ENCODE data around the gene NAA10.

Gene NAA10

DNA sequence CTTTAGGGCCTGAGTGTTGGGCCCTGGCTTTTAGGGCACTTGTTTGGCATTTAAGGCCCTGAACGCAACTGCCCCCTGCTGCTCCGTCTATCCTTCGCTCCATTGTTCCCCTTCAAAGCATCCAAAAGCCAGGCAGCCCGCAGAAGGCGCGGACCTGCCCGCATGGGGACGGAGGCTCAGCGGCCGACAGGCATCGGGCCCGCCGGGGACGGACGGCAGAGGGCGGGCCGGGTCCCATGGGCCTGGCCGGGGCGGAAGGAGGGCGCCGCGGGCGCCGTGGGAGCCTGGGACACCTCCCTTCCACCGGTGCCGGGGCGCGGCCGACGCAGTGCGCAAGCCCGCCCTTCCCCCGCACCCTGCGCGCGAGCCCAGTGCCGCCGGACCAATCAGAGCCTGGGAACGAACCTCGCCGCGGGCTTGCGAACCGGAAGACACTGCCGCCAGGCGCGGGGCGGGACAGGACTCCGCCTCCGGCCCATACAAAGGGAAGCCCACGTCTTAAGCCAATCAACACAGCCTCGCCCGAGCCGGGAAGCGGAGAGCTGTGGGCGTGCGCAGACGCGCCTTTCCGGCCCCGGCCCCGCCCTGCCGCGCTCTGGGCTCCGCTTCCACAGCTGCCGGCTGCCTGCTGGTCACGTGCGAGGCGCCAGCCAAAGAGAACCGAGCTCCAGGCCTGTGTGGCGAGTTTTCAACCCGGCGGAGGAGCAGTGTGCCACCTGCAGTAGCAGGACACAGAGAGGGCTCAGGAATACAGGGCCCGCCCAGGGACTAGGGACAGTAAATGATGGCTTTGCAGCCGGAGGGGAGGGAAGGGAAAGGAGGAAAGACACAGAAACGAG lies 6.7 kb downstream of the NAA10 start:
- peak; percentile 98 for DNase-seq

DNA sequence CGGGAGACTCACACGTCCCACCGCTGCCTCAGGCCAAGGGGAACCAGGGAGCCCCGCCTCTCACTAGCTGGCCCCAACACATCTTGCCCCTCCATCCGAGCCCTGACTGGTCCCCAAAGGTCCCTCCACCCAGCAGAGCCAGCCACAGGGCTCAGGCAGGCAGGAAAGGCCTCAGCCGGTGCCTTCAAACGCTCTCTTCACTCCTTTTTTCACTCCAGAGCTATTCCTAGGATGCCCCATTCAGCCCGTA lies 7.2 kb downstream of the NAA10 start:
- no peak for DNase-seq

DNA sequence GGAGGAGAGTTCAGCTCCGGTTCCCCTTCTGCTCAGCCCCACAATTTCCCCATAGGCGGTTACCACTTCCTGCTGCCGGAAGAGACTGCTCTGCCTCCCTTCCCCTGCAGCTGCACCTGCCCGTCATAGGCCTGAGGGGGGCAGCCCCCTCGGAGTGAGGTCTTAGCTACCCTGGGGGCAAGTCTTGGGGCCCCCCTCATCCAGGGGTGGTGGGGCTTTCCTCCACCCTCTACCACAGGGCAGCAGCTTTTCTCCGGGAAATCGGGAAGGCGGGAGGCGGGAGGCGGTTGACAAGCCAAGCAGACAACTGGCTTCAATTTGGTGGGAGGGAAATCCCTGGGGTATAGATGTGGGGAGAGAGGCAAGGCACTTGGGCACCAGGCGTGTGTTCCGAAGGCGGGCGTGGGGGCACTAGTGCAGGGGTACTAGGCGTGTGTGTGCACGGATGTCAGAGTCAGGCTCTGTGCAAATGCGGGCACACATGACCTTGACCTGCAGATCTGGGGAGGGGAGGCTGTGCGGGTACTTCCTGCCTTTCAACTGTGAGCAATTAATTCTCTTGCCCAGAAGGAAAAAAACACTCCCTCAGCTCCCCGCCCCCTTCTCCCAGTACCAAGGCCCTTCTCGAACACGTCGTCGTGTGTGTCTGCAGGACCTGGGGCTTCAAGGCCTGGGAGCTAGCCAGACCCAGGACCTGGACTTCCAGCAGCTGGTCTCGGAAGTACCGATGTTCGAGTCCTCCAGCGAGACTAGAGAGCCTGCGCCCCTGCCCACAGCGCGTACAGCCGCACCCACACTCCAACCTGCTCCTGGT lies 7.8 kb downstream of the NAA10 start:
- DNase-seq = peak; percentile 79

DNA sequence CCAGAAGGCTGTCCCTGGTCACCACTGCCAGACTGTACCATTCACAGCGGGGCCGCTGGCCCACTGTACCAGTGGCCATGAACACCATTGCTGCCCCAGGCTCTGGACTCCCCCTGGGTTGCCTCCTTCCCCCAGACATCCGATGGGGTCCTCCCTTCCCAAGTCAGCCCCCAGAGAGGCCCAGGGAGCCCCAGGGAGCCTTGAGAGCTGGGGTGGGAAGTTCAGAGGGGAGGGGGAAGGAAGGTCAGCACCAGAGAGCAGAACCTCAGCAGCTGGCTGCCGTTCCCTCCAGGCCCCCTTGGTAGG lies 8.3 kb downstream of the NAA10 start:
- no peak for DNase-seq

DNA sequence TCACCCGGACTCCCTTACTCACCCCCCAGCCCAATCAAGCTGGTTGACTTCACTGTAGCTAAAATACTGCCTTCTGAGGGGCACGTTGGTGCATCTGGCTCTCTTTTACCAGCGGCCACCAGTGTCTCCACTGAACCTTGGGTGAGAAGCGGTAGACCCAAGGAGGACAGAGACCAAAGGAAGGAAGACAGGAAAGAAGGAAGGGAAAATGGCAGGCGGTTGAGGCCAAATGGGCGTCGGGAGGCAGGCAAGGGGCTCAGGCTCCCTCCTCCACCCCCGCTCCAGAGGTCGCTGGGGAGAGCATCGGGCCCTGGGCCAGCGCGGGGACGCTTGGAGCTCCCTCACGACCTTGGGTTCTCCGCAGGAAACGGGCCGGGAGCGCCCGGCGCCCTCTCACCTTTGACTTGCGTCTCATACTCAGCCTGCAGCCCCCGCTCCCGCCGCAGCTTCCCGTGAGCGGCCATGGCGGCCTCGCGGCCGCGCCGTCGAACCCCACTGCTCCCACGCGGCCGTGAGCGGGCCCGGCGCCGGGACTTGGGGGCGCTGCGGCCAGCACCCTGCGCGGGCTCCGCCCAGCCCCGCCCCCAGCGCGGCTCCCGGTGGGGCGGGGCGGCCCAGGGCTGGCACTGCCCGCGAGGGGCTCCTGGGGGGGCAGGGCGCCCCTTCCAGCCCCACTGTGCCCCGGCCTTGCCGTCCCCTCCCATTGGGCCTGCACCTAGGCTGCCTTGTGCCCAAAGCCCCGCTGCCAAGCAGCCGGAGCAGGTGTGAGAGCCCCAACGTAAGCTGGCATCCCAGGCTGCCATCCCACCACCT lies 8.9 kb downstream of the NAA10 start, which contains the start of gene ARHGAP4:
Gene ARHGAP4, minus strand, starts transcription at position 526 of the 813 bp plus-strand sequence. Its CDS starts 62 bp downstream, at position 464.
- peak; percentile 31 for DNase-seq

DNA sequence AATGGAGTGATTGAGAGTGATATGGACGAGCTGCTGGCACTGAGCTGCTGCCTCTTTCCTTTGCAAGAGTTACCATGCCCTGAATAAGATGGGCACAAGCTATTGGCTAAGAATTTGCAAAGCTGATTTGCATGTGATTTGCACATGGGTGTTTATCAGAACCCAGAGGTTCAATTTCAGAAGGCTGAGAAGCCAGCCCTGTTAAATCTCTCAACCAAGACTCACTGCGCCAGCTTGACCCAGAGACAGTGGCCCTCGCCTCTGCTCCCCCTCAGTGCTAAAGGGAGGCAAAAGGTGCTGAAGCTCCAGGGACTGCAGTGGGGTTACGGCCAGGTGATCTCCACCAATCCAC lies 9.5 kb downstream of the NAA10 start:
- DNase-seq = no peak

DNA sequence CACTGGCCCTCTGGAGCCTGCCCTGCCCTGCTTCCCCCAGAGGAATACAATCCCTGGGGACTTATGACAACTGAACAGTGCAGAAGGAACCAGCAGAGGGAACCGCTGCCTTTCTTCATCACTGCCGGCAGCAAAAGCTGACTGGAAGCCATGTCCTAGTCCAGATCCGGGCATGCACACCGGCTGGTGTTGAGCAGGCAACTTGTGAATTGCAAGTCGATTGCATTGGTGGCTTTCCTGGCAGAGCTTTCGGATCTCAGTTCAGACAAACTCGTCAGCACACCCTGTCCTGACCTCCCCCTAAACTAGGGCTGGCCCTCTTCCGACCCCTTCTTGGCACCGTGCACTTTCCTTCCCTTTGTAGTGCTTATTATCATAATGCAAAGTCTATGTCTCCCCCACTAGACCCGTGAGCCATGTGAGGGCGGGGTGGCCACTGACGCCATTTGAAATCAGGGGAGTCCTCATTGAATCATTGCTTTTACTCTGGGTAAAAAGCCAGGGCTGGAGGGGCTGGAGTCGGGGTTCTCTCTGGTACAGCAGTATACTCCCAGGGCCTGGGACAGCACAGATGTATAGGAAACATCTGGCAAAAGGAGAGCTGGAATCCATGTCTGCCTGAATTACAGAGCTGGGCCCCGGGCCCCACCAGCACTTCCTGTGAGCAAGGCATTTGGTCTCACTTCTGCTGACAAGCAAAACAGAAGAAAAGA lies 10.5 kb downstream of the NAA10 start:
- peak; percentile 33 for DNase-seq

DNA sequence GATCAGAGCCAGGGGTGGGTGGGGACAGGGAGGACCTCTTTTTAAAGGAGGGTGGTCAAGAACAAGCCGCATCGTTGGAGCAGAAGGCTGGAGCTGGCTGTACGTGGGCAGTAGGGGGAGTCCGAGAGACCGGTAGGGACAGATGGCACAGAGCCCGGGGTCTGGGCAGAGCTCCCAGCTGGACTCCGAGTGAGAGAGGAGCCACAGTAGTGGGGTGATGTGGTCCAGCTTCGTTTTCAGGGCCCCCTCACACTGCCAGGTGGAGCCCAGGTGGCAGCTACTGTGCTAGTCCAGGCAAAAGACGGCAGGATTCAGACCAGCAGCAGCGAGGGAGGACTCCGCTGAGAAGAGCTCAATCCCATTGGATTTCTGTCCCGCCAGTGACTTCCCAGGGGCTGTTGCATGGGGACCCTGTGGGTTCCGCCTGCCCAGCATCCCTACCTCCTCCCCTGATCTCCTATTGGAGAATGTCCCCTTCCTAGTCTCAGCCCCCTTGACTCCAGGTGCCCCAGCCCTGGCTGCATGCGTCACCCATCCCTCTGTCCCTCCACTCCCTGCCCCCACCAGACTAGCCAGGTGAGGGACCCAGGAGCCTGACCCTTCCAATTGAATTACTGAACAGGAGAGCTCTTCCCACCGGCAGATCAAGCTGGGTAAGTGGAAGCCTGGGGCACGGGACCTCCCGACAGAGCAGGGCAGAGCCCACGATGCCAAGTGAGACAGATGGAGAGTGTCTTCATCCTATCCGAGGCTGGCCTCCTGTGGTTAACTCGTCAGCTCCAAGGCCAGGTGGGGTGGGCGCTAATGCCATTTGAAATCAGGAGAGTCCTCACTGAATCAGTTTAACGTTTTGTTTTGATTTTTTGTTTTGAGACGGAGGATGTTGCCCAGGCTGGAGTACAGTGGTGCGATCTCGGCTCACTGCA lies 11.6 kb downstream of the NAA10 start:
- peak; percentile 12 for DNase-seq

DNA sequence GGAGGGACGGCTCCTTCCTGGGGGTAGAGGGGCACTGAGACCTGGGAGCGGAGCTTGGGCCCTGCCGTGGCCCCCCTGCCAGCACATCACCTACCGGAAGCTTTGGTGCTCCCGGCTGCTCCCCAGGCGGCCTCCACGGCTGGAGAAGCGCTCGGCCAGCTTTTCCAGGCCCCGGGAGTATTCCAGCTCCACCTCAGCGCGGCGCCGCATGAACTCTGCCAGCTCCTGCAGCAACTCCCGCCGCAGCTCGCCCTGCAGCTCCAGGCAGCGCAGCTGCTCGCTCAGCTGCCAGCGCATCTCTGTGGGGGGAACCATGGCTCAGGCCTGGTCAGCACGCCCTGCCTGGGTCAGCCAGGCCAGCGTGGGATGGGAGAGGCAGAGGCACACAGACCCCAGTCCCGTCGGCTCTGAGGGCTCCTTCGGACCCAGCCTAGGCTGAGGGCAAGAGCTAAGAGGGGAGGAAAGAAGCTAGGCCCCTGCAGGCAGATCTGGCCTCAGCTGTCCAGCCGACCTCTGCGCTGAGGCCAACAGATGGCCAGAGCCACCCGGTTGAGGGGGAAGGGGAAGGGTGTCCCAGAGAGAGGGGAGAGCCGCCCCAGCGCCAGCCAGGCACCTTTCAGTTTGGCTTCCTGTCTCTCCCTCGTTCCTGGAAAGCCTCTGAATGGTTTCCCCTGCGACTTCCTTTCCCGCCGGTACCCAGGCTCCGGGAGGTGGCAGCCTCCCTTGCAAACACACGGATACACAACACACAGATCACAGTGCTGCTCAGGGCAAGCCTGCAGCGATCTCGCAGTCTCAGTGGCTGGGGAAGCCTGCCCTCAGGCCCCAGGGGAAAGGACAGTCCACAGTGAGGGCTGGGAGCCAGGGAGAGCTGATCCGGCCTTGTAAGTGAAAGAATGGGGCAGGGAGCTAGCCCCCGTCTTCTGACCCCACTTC lies 13.1 kb downstream of the NAA10 start:
- no peak for DNase-seq

DNA sequence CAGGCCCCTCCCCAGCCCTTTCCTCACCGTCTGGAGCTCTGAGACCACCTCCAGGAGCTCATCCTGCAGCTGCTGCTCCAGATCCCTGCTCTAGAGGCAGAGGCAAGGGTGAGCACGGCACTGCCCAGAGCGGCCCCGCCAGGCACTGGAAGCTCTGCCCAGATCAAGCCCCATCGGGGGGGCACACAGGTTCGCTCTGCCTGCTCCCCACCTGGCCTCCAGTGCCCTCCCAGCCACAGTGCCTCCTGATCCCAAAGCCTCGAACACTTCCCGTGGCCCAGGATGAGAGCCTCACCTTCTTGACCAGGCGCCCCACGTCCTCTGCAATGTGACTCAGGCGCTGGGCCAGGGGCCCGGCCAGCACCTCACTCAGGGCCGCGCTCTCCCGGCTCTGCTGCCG lies 13.8 kb downstream of the NAA10 start:
- DNase-seq = no peak

DNA sequence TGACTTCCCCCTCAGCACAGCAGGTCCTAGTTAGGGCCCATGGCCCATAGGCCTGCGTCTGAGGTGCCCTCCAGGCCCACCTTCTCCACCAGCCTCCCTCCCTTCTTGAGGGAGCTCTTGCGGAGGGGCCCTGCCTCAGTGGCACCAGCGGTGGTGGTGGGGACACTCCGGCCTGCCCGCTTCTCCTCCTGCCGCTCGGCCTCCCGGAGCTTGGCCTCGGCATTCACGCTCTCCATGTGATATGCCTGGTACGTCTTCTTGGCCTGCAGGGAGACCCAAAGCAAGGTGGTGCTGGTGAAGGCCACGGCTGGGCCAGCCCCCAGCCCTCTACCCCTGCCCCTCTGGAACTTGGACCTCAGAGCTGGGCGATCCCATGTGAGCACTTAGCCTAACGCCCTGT lies 14.3 kb downstream of the NAA10 start:
- DNase-seq = no peak

DNA sequence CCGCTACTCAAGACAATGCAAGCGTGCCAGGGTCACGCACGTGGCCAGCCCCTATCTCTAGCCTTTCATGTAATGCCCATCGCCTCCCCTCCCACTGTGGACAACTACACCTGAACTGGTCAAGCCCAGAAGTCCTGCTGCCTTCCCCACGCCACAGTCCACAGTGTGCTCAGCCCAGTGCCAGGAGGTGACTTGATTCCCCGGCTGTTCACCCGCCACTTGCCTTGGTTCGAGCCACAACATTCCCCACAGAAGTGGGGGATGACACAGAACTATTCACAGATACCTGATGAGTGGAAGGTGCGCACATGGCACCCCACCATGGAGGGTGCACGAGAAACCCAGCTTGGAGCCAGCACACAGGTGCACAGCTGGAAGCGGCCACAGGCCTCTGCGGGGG lies 15.6 kb downstream of the NAA10 start:
- no peak for DNase-seq

DNA sequence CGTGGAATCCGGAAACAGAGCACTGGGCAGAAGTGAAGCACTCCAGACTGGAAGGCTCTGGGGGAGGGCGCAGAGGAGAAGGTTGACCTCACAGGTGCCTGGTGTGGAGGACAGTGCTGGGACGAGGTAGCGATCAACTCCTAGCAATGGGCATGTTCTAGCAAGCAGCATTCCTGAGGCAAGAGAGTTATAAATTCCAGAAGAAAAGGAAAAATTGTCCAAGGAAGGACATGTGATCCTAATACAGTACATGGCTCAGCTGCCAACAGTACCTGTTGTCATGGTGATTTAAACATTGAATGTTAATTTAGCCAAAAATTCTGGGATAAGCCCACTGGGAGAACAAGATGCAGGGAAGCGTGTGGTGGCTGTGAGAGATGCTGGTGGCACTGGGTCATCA lies 17.0 kb downstream of the NAA10 start:
- DNase-seq = no peak

DNA sequence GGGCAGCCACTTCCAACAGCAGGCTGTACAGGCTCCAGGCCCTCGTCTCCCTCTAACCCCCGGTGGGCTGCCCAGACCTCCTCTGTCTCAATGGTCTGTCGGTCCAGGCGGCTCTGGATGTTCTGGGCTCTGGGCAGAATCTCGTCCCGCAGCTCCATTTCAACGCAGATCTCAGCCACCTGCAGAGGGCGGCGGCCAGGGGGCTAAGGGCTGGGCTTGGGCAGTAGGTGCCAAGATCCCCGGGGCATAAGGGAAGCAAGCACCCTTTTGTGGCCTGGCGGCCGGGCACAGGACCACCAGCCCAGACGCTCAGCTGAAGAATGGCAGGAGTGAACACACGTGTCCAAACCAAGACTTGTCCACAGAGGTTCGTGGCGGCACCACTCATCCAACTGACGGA lies 21.1 kb downstream of the NAA10 start:
- no peak for DNase-seq

DNA sequence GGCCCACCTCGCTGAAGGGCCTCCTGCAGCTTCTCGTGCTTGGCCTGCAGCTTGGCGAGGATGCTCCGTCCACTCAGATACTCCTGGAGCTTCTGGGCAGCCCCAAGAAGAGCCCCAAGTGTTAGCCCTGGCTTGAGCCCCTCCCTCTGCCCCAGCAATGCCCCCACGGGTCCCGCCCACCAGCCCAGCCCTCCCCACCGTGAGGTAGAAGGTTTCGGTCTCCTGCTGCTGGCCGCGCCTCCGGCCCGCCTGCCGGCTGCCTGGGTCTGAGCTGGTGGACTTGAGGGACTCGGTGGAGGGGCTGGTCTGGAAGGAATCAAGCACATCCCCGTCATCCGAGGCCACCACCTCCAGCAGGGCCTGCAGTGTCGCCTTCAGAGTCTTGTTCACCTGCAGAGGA lies 21.6 kb downstream of the NAA10 start:
- no peak for DNase-seq

DNA sequence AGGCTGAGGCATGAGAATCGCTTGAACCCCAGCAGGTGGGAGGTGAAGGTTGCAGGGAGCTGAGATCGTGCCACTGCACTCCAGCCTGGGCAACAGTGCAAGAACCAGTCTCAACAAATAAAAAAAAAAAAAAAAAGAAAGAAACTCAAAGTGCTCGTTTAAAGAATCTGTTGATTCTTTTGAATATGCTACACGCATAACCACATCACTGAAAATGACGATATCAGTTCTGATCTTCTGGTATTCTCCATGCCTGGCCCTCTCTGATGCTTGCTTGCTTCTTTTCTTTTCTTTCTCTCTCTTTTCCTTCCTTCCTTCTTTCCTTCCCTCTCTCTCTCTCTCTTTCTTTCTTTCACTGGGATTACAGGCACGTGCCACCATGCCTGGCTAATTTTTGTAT lies 23.0 kb downstream of the NAA10 start:
- no peak for DNase-seq

DNA sequence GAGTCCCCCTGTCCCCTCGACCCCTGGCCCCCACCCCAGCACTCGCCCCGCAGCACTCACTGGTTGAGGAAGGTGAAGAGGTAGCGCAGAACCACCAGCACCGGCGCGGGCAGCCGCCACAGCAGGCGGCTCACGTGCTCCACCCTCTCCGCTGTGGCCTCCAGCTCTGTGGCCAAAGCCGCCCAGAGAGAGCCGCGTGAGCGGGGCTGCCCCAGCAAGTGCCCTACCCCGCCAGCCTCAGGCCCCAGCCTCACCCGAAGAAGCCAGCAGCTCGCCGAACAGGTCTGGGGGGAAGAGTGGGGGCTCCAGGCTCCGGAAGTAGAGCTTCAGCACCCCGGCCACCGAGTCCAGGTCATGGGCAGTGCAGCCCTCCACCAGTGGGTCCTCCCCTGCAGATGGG lies 24.4 kb downstream of the NAA10 start:
- no peak for DNase-seq

DNA sequence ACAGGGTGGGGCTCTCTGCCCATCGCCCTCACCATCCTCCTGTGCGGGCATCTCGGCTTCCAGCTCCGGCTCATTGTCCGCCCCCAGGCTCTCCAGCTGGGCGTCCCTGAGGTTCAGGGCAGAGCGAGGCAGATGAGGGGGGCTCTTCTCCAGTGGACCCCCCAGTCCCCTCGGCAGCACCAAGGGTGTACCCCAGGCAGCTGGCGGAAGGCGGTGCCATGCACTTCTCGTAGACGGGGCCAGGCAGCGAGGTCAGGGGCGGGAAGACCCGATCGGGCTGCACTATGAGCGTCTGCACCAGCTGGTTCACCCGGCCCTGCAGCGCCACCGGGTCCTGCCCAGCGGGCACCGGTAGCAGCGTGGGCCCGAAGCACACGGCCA lies 24.9 kb downstream of the NAA10 start:
- no peak for DNase-seq

DNA sequence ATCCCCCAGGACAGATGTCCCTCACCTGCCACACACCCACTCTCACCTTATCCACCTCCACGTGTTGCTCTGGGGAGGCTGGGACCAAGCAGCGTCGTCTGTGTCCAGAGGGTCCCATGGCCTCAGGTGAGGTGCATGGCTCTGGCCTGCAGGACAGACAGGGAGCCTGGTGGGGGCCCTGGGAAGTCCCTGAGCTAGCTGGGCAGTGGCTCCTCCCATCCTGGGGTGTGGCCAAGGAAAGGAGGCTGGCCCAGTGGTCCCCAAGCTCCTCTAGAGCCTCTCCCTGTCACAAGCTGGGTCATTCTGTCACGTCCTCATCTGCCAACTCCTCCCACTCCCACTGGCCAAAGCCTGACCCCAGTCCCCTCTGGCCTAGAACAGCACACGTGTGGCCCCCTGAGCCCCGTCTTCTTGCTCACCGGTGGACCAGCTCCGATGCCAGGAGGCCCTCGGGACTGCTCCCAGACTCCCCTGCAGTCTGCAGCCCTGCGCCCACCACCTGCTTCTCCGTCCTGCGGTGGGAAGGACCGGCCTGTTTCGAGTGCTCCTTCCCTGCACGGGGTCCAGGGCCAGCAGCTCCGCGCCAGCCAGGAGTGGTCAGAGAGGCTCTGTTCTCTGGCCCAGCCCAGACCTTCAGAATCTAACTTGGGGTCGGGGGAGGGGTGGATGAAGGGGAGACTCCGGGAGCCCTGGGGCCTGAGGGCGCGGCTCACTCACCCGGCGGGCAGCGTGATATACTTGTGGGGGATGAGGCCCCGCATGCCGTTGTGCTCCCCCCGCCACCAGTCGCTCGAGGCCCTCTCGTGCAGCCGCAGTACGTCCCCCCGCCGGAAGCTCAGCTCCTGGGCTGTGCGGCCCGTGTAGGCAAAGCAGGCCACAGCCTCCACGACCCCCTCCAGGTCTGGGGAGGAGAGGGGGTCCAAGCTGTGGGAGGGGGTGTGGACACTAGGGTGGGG lies 25.5 kb downstream of the NAA10 start:
- no peak for DNase-seq
